SJSA1 (cell line): ENCODE measurements around the gene UBE2G1. TPM values are rescaled to one million over a fixed set of nuclear protein-coding genes. Genes with fewer than 3 reads are reported as not detected.
A peak's percentile ranks its signal among the peaks of the same experiment; 100 is the strongest.
"Not testable (repeated sequence)": the region's sequence is repeated elsewhere in the genome, so short reads cannot be mapped to it uniquely, and the experiment has no call there.

Experiments used
- DNase-seq, 2 experiments: peaks; one replicate each; pipeline ENCODE4 v3.0.0-alpha.2; 2015 to 2020; ENCODE audit warnings: low spot score in 2 of 2, low read depth in 1 of 2
- H3K27ac ChIP-seq: fragments of 250-450 bp; sonication (Bioruptor Pico); 2 replicates; pipeline ENCODE4 v1.5.1; 2020; ENCODE audit warnings: mild to moderate bottlenecking, moderate library complexity
- H3K27me3 ChIP-seq: fragments of 250-450 bp; sonication (Bioruptor Pico); replicated peaks from 2 replicates; pipeline ENCODE4 v1.5.1; 2020; ENCODE audit warnings: mild to moderate bottlenecking, moderate library complexity
- H3K36me3 ChIP-seq: fragments of 250-450 bp; sonication (Bioruptor Pico); 2 replicates; pipeline ENCODE4 v1.5.1; 2020; ENCODE audit warnings: mild to moderate bottlenecking
- H3K4me1 ChIP-seq: fragments of 250-450 bp; sonication (Bioruptor Pico); replicated peaks from 2 replicates; pipeline ENCODE4 v1.6.1; 2021; ENCODE audit warnings: mild to moderate bottlenecking
- H3K4me3 ChIP-seq: fragments of 250-450 bp; sonication (Bioruptor Pico); 2 replicates; pipeline ENCODE4 v1.5.1; 2020; ENCODE audit warnings: mild to moderate bottlenecking
- H3K9me3 ChIP-seq: fragments of 250-450 bp; sonication (Bioruptor Pico); replicated peaks from 2 replicates; pipeline ENCODE4 v1.5.1; 2020; ENCODE audit warnings: mild to moderate bottlenecking
- total RNA-seq: library from RNA; depleted of rRNA; stranded (reverse); fragments of >200 nt; shearing (Covaris generic); gene quantifications from 2 replicates; pipeline ENCODE4 v1.2.3, GENCODE V29; 2014

UBE2G1 gene
- total RNA-seq, 1 experiment from 2014 or later = 39.8 TPM

- H3K4me1 ChIP-seq = no peaks in the 10 kb centered on the region
- H3K9me3 ChIP-seq = no peaks in the 10 kb centered on the region
- DNase-seq = no peak
- H3K36me3 ChIP-seq = no peaks in the 10 kb centered on the region
- H3K4me3 ChIP-seq = no peak overlapping the region
- no peaks in the 10 kb centered on the region for H3K27me3 ChIP-seq
- H3K27ac ChIP-seq = no peak overlapping the region
These were observed 22.6 kb upstream of the UBE2G1 start for GRCh38 chr17:4389079-4389478.

GRCh38 chr17:4387137-4387536 lies 20.7 kb upstream of the UBE2G1 start:
- Histone ChIP-seq H3K9me3 (no peaks in the 10 kb centered on the region), H3K36me3 (no peaks in the 10 kb centered on the region), H3K27me3 (no peaks in the 10 kb centered on the region), H3K27ac (no peak overlapping the region), H3K4me3 (no peak overlapping the region), H3K4me1 (no peaks in the 10 kb centered on the region)
- DNase-seq = no peak

GRCh38 chr17:4386406-4386805 lies 19.9 kb upstream of the UBE2G1 start:
- no peaks in the 10 kb centered on the region for H3K36me3 ChIP-seq
- DNase-seq = no peak
- no peaks in the 10 kb centered on the region for H3K9me3 ChIP-seq
- H3K4me1 ChIP-seq = no peaks in the 10 kb centered on the region
- H3K27me3 ChIP-seq = no peaks in the 10 kb centered on the region
- H3K4me3 ChIP-seq = no peak overlapping the region
- no peak overlapping the region for H3K27ac ChIP-seq

- no peaks in the 10 kb centered on the region for H3K4me1 ChIP-seq
- no peak overlapping the region for H3K27ac ChIP-seq
- no peak overlapping the region for H3K4me3 ChIP-seq
- H3K27me3 ChIP-seq = no peaks in the 10 kb centered on the region
- no peaks in the 10 kb centered on the region for H3K9me3 ChIP-seq
- H3K36me3 ChIP-seq = no peaks in the 10 kb centered on the region
- DNase-seq = peak in 1 of 2 experiments; percentile 7
These were observed 15.5 kb upstream of the UBE2G1 start for GRCh38 chr17:4381690-4382671.

GRCh38 chr17:4378626-4379025 lies 12.2 kb upstream of the UBE2G1 start:
- Histone ChIP-seq H3K27ac (no peak overlapping the region), H3K4me1 (no peaks in the 10 kb centered on the region), H3K4me3 (no peak overlapping the region), H3K36me3 (no peaks in the 10 kb centered on the region), H3K27me3 (no peaks in the 10 kb centered on the region), H3K9me3 (no peaks in the 10 kb centered on the region)
- no peak for DNase-seq

- not testable (repeated sequence) for H3K27me3 ChIP-seq, H3K36me3 ChIP-seq, DNase-seq, H3K9me3 ChIP-seq, H3K4me3 ChIP-seq, H3K27ac ChIP-seq, H3K4me1 ChIP-seq
These were observed 10.8 kb upstream of the UBE2G1 start for GRCh38 chr17:4377247-4377646.

- not testable (repeated sequence) for DNase-seq, H3K4me3 ChIP-seq, H3K9me3 ChIP-seq, H3K36me3 ChIP-seq, H3K27ac ChIP-seq, H3K27me3 ChIP-seq, H3K4me1 ChIP-seq
These were observed 9.4 kb upstream of the UBE2G1 start for GRCh38 chr17:4375796-4376440.

GRCh38 chr17:4375039-4375748 lies 8.7 kb upstream of the UBE2G1 start:
- H3K4me1 ChIP-seq = no peaks in the 10 kb centered on the region
- no peak for DNase-seq
- no peak overlapping the region for H3K27ac ChIP-seq
- no peak overlapping the region for H3K4me3 ChIP-seq
- no peaks in the 10 kb centered on the region for H3K27me3 ChIP-seq
- no peaks in the 10 kb centered on the region for H3K9me3 ChIP-seq
- H3K36me3 ChIP-seq = no peaks in the 10 kb centered on the region

- no peak overlapping the region for H3K4me3 ChIP-seq
These were observed 3.2 kb upstream of the UBE2G1 start for GRCh38 chr17:4369557-4370230.

GRCh38 chr17:4368341-4368740 lies 1.9 kb upstream of the UBE2G1 start:
- Histone ChIP-seq H3K36me3 (peaks cover 12% of the 10 kb centered on the region), H3K9me3 (no peaks in the 10 kb centered on the region)
- no peak for DNase-seq

More at GRCh38 chr17:4369557-4370230, 3.2 kb upstream of the UBE2G1 start:
- Histone ChIP-seq H3K36me3 (peaks cover 12% of the 10 kb centered on the region), H3K27ac (no peak overlapping the region), H3K9me3 (no peaks in the 10 kb centered on the region), H3K27me3 (no peaks in the 10 kb centered on the region), H3K4me1 (peaks cover 4% of the 10 kb centered on the region; the same call in 1 of the 2 replicates)
- DNase-seq = no peak

GRCh38 chr17:4367177-4367576 lies 702 bp upstream of the UBE2G1 start:
- not testable (repeated sequence) for H3K4me1 ChIP-seq, DNase-seq, H3K27ac ChIP-seq, H3K27me3 ChIP-seq, H3K9me3 ChIP-seq
- Histone ChIP-seq H3K36me3 (peaks cover 17% of the 10 kb centered on the region), H3K4me3 (peak overlapping the region; percentile 96; the same call in 1 of the 2 replicates)

More at GRCh38 chr17:4368341-4368740, 1.9 kb upstream of the UBE2G1 start:
- Histone ChIP-seq H3K27me3 (no peaks in the 10 kb centered on the region), H3K4me3 (no peak overlapping the region), H3K4me1 (peaks cover 4% of the 10 kb centered on the region; the same call in 1 of the 2 replicates), H3K27ac (no peak overlapping the region)

GRCh38 chr17:4365628-4366326 lies 698 bp downstream of the UBE2G1 start:
- H3K27ac ChIP-seq = peak overlapping the region; percentile 69
- DNase-seq = no peak
- H3K4me3 ChIP-seq = peak overlapping the region; percentile 96
- H3K36me3 ChIP-seq = peaks cover 21% of the 10 kb centered on the region
- no peaks in the 10 kb centered on the region for H3K9me3 ChIP-seq
- H3K27me3 ChIP-seq = no peaks in the 10 kb centered on the region
- peaks cover 4% of the 10 kb centered on the region; the same call in 1 of the 2 replicates for H3K4me1 ChIP-seq
